GM12801 (cell line): ENCODE data around the gene OR10V1.

Experiments
- CTCF ChIP-seq: IDR thresholded peaks from one replicate; pipeline ENCODE4 v1.5.1; 2011; ENCODE audit warnings: control low read depth; ENCODE audit not compliant: insufficient read length; ENCODE audit errors: extremely low read depth

The OR10V1 gene

DNA sequence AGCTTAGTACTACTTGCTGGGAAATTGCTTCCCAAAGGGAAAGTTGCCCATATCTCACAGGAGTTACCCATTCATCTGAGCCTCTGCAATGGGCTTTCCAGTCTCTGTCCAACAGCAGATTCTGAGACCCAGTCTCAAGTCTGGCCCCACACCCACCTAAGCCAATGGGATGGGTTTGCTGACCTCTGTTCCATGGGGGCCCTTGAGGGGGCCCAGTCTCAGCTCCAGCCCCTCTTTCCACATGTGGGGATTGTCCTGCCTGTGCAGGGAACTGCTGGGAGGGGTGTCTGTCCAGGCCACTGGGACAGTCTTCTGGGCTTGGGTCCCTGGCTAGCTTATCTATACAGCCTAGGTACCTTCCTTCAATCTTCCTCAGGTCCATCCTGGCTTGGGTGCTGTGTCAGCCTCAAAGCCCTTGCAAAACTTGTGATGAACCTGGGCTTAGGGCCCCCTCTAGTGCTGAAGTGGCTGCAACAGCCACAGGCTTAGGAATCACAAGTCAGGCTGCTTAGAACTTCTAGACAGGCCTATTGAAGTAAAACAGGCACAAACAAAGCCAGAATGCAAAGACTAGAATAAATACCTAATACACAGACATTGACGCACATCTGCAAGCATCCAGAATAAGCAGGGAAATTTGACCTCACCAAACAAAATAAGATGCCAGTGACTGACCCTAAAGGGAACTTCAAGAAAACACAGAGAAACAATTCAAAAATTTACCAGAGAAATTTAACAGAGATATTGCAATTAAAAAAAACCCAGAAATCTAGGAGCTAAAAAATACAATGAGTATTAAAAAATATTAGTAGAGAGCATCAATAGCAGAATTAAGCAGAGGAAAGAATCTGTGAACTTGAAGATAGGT lies 33.1 kb downstream of the OR10V1 start:
- TF ChIP-seq CTCF: no peak

DNA sequence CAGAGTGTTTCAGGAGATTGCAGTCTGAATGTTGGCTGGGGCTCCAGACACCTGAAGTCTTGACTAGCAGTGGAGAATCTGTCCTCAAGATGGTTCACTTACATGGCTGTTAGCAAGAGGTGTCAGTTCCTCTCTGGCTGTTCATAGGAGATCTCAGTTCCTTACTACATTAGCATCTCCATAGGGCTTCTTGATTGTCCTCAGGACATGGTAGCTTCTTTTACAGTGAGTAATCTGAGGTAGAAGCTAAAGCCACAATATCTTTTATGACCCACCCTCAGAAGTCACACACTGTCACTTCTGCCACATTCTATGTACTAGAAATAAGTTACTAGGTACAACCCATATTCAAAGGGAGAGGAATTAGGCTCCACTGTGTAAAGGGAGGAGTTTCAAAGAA lies 34.3 kb downstream of the OR10V1 start:
- no peak for TF ChIP-seq CTCF

DNA sequence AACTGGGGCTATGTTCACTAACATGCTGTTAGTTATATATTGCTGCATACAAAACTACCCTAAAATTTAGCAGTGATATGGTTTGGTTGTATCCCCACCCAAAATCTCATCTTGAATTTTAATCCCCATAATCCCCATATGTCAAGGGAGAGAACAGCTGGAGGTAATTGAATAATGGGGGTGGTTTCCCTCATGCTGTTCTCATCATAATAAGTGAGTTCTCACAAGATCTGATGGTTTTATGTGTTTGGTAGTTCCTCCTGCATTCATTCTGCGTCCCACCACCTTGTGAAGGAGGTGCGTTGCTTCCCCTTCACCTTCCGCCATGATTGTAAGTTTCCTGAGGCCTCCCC lies 34.9 kb downstream of the OR10V1 start:
- no peak for TF ChIP-seq CTCF

- TF ChIP-seq CTCF: no peak
These were observed 35.4 kb downstream of the OR10V1 start for GRCh38 chr11:59678118-59678812.

GRCh38 chr11:59676205-59676604 lies 37.4 kb downstream of the OR10V1 start:
- TF ChIP-seq CTCF: no peak

DNA sequence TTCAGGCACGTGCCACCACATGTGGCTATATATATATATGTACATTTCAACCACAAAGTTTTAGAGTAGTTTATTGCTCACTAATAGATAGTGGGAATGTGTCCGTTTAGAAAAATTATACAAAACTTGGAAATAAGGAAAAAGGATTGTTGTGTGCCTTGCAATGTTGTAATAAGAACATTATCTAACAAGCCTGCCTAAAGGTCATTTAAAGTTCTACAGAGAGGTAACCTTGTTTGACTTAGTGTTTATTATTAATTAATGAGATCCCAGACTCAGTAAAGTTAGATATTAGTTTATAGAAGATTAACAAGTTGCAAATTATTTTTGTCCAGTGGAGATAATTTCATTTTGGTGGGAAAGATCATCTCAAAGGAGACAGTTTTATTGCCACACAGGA lies 39.4 kb downstream of the OR10V1 start:
- no peak for TF ChIP-seq CTCF

GRCh38 chr11:59673291-59673690 lies 40.4 kb downstream of the OR10V1 start:
- TF ChIP-seq CTCF: no peak
